HUES64 (cell line): ENCODE data around the gene C11orf21.
"Not testable (repeated sequence)": the region's sequence is repeated elsewhere in the genome, so short reads cannot be mapped to it uniquely, and the experiment has no call there.

Source experiments
- H3K27ac ChIP-seq: 2 replicates; pipeline ENCODE4 v1.7.0; 2013; ENCODE audit warnings: low read depth, low read length, inconsistent platforms
- H3K27me3 ChIP-seq: 2 replicates; pipeline ENCODE4 v1.6.1; 2013; ENCODE audit warnings: mild to moderate bottlenecking, low read length; ENCODE audit not compliant: insufficient read depth
- H3K36me3 ChIP-seq: 2 replicates; pipeline ENCODE4 v1.6.1; 2013; ENCODE audit warnings: mild to moderate bottlenecking, low read length; ENCODE audit not compliant: insufficient read depth
- H3K4me1 ChIP-seq: 2 replicates; pipeline ENCODE4 v1.6.1; 2013; ENCODE audit warnings: mild to moderate bottlenecking, low read length, moderate library complexity; ENCODE audit not compliant: insufficient read depth
- H3K4me3 ChIP-seq: 2 replicates; pipeline ENCODE4 v1.5.1; 2013; ENCODE audit warnings: mild to moderate bottlenecking, low read length, moderate library complexity
- H3K9ac ChIP-seq: 2 replicates; pipeline ENCODE4 v1.6.1; 2013; ENCODE audit warnings: mild to moderate bottlenecking, low read depth, low read length
- H3K9me3 ChIP-seq: 2 replicates; pipeline ENCODE4 v1.6.1; 2013; ENCODE audit warnings: low read depth, low read length; ENCODE audit not compliant: insufficient read depth
- WGBS: fragments of 150-250, 120-280 bp; methylation state at CpG from one replicate; pipeline ENCODE4 v1.1.7; 2013; ENCODE audit warnings: missing lambda C conversion rate; 5-methylcytosine and 5-hydroxymethylcytosine counted together

The C11orf21 gene

DNA sequence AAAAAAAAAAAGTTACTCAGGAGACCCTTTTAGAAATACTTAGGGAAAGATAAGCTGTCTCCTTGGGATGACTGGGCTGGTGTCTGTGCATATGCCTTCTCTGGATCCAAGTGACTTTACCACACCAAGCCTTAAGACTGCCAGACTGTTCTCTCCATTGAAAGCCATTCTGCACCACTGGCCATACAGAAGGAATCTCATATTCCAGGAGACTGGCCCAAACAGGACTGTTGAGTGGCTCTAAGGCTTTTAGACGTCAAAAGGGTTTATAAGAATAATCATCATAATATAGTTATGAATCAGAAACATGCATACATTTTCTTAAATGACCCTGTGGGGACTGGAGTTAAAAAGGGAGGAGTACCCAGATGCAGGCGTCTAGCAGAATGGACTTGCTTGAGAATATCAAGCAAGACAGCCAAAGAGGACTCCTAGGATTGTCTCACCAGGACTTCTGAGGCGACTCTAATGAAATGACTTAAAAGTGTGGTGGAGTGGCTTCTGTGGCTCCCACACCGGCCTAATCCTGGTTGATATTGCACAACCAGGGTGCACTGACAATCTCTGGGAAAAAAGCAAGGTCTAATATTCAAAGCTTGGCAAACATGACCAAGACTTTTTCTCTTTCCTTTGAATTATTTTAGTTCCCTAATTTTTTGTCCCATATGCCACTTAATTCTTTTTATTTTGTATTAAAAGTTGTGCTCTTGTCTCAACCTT lies 31.9 kb upstream of the C11orf21 start:
- H3K27ac ChIP-seq, H3K36me3 ChIP-seq, H3K4me1 ChIP-seq, H3K9ac ChIP-seq, H3K27me3 ChIP-seq, H3K9me3 ChIP-seq, H3K4me3 ChIP-seq: not testable (repeated sequence)
- WGBS, result 95% methylated on average over 2 of the region's 4 CpGs

DNA sequence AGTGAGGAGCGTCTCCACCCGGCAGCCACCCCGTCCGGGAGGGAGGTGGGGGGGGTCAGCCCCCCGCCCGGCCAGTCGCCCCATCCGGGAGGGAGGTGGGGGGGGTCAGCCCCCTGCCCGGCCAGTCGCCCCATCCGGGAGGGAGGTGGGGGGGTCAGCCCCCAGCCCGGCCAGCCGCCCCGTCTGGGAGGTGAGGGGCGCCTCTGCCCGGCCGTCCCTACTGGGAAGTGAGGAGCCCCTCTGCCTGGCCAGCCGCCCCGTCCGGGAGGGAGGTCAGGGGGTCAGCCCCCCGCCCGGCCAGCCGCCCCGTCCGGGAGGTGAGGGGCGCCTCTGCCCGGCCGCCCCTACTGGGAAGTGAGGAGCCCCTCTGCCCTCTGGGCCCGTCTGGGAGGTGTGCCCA lies 30.9 kb upstream of the C11orf21 start:
- H3K4me1 ChIP-seq, H3K27me3 ChIP-seq, H3K9ac ChIP-seq, H3K27ac ChIP-seq, H3K36me3 ChIP-seq, H3K4me3 ChIP-seq, H3K9me3 ChIP-seq: not testable (repeated sequence)
- 83% methylated on average over 2 of the region's 29 CpGs for WGBS

DNA sequence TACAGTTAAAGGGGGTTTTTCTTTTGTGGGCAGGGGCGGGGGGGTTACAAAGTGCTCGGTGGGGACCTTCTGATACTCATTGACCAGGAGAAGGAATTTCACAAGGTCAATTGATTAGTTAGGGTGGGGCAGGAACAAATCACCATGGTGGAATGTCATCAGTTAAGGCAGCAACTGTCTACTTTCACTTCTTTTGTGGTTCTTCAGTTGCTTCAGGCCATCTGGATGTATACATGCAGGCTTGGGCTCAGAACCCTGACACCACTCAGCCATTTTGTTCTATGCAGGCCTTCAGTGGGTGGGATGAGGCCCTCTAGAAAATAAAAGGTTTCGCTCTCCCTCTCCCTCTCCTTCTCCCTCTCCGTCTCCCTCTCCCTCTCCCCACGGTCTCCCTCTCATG lies 29.7 kb upstream of the C11orf21 start:
- Histone ChIP-seq H3K27ac (no peak overlapping the region), H3K4me3 (no peak overlapping the region), H3K9ac (no peak overlapping the region), H3K27me3 (no peaks in the 10 kb centered on the region), H3K9me3 (peaks cover 6% of the 10 kb centered on the region; the same call in 1 of the 2 replicates), H3K4me1 (no peaks in the 10 kb centered on the region), H3K36me3 (no peaks in the 10 kb centered on the region)
- WGBS, result 98% methylated on average over 5 of the region's 5 CpGs

DNA sequence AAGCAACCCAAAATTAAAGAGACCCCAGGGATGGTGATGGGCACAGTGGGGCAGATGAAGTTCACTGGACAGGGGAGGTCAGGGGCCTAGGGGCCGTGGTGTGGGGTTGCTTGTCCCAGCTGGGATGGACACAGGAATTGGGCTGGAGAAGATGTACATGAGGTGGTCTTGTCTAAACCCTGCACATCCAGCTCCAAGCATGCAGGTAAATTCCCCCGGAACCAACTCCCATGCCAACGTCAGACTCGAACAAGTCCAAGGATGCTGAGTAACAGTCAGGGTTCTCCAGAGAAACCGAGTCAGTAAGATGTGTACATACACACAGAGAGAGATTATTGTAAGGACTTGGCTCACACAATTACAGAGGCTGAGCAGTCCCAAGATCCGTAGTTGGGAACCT lies 29.0 kb upstream of the C11orf21 start:
- no peak overlapping the region for H3K27ac ChIP-seq
- 93% methylated on average over 6 of the region's 6 CpGs for WGBS
- H3K27me3 ChIP-seq, result no peaks in the 10 kb centered on the region
- H3K36me3 ChIP-seq, result no peaks in the 10 kb centered on the region
- H3K9me3 ChIP-seq, result peaks cover 6% of the 10 kb centered on the region; the same call in 1 of the 2 replicates
- no peaks in the 10 kb centered on the region for H3K4me1 ChIP-seq
- H3K4me3 ChIP-seq, result no peak overlapping the region
- H3K9ac ChIP-seq, result no peak overlapping the region

DNA sequence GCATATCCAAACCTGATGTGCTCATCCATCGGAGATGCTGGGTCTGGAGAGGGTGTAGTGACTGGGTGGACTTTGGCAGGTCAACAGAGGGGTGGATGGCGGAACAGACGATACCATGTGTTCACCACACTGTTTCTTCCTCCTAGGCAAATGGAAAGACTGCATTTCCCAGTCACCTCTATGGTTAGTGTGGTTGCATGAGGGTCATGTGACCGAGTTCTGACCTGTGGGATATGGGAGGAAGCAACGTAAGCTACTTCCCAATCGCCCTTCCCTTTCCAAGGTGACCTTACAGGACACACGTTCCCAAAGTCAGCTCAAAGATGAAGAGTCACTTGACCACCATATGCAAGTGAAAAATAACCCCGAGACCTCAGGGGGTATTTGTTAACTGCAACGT lies 27.8 kb upstream of the C11orf21 start:
- Histone ChIP-seq H3K4me3 (no peak overlapping the region), H3K9me3 (peaks cover 6% of the 10 kb centered on the region; the same call in 1 of the 2 replicates), H3K9ac (no peak overlapping the region), H3K27ac (no peak overlapping the region), H3K4me1 (no peaks in the 10 kb centered on the region), H3K27me3 (no peaks in the 10 kb centered on the region), H3K36me3 (no peaks in the 10 kb centered on the region)
- 95% methylated on average over 8 of the region's 9 CpGs for WGBS

DNA sequence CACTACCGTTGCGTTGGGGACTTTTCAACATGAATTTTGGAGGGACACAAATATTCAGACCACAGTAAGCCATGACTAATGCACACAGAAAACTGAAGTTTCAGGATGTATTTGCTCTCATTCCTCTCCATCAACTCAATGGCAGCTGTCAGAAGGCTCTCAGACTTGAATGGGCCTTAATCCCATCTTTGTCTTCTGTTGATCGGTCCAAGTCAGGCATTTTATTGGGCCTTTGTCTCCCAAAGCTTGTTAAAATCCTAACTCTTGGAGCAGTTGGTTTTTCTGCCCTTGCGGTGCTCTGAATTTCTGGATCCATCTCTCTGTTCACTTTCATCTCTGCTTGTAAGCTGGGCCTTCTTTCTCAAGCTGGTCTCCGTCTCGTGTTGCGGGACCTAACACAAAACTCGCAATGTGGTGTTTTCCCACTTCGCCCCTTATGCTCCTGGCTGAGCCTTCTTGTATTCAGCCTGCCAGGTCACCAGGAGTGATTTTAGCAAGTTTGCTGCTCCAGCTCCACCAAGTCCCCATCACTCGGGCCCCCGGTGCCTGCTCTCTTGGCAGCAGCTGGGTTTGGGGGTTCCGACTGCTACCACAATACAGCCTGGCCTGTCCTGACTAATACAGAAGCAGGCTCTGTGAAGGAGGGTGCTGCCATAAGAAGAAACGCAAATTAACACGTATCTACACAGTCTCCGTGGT lies 27.1 kb upstream of the C11orf21 start:
- Histone ChIP-seq H3K36me3 (no peaks in the 10 kb centered on the region), H3K27ac (no peak overlapping the region), H3K9me3 (peaks cover 6% of the 10 kb centered on the region; the same call in 1 of the 2 replicates), H3K27me3 (no peaks in the 10 kb centered on the region), H3K9ac (no peak overlapping the region), H3K4me3 (no peak overlapping the region), H3K4me1 (no peaks in the 10 kb centered on the region)
- 92% methylated on average over 15 of the region's 15 CpGs for WGBS

DNA sequence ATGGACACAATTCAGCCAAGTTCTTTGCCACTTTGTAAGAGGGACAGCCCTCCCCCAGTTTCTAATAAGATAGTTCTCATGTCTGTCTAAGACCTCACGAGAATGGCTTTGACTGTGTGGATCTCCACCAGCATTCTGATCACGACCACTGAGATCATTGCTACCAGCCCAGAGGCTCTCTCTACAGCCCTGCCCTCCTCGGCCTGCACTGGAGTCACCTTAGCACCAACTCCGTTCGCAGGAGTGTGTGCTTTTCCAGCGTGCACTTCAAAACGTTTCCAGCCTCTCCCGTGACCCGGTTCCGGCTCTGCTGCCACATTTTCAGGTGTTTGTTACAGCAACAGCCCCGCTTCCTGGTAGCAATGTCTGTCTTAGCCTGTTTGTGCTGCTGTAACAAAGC lies 26.3 kb upstream of the C11orf21 start:
- H3K4me1 ChIP-seq, result no peaks in the 10 kb centered on the region
- no peak overlapping the region for H3K4me3 ChIP-seq
- H3K9ac ChIP-seq, result no peak overlapping the region
- WGBS, result 94% methylated on average over 11 of the region's 11 CpGs
- H3K27me3 ChIP-seq, result no peaks in the 10 kb centered on the region
- H3K36me3 ChIP-seq, result no peaks in the 10 kb centered on the region
- peaks cover 6% of the 10 kb centered on the region; the same call in 1 of the 2 replicates for H3K9me3 ChIP-seq
- H3K27ac ChIP-seq, result no peak overlapping the region

DNA sequence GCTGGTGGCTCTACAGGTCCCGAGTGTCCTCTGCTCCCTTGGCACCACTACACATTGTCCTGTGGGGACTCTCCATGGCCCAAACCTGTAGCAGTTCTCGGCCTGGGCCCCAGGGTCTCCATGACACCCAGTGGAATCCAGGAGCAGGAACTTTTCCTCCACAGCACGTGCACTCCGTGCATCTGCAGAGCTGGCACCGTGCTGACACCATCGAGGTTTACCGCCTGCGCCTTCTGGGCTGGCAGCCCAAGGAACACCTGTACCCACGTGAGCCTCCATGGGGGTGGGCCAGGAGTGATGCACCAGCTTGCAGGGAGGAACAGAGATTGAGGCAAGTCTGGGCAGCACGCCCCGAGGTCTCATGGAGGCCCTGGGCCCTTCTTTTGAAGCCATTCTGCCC lies 25.3 kb upstream of the C11orf21 start:
- Histone ChIP-seq H3K27me3 (no peaks in the 10 kb centered on the region), H3K9me3 (peaks cover 6% of the 10 kb centered on the region; the same call in 1 of the 2 replicates), H3K4me3 (no peak overlapping the region), H3K4me1 (no peaks in the 10 kb centered on the region), H3K27ac (no peak overlapping the region), H3K9ac (no peak overlapping the region), H3K36me3 (no peaks in the 10 kb centered on the region)
- 95% methylated on average over 11 of the region's 11 CpGs for WGBS

DNA sequence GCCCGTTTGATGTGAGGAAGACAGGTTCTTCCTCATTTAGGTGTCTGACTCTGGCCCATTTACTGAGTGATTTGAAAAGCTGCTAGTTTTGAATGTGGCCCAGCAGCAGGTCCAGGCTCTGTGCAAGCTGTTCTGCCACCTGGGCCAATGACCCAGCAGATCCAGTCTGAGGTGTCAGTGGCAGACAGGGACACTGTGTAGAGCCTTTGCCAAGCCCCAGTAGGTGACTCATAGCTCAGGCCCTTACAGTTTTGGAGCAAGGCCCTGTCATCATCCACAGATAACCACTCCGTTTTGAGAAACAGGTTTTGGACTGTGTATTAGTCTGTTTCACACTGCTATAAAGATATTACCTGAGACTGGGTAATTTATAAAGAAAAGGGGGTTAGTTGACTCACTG lies 24.0 kb upstream of the C11orf21 start:
- H3K27ac ChIP-seq, result no peak overlapping the region
- no peaks in the 10 kb centered on the region for H3K27me3 ChIP-seq
- no peak overlapping the region for H3K4me3 ChIP-seq
- H3K9me3 ChIP-seq, result peaks cover 4% of the 10 kb centered on the region; the same call in 1 of the 2 replicates
- H3K4me1 ChIP-seq, result no peaks in the 10 kb centered on the region
- H3K9ac ChIP-seq, result no peak overlapping the region
- WGBS, result 95% methylated on average over 2 of the region's 2 CpGs
- no peaks in the 10 kb centered on the region for H3K36me3 ChIP-seq

DNA sequence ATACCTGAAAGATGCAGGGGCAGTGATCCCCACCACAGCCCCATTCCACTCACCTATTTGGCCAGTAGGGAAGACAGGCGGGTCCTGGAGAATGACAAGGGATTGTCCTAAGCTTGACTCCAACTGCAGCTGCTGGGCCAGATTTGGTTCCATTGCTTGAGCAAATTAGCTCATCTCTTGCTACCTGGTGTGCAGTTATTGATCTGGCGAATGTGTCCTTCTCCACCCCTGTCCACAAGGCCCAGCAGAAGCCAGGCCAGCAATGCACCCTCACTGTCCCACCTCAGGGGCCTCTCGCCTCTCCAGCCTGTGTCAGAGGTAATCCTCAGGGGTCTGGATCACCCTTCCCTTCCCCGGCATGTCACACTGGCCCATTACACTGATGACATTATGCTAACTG lies 23.4 kb upstream of the C11orf21 start:
- H3K4me1 ChIP-seq, result no peaks in the 10 kb centered on the region
- no peak overlapping the region for H3K27ac ChIP-seq
- H3K4me3 ChIP-seq, result no peak overlapping the region
- no peaks in the 10 kb centered on the region for H3K27me3 ChIP-seq
- WGBS, result 81% methylated on average over 4 of the region's 4 CpGs
- no peaks in the 10 kb centered on the region for H3K36me3 ChIP-seq
- H3K9me3 ChIP-seq, result no peaks in the 10 kb centered on the region
- H3K9ac ChIP-seq, result no peak overlapping the region

DNA sequence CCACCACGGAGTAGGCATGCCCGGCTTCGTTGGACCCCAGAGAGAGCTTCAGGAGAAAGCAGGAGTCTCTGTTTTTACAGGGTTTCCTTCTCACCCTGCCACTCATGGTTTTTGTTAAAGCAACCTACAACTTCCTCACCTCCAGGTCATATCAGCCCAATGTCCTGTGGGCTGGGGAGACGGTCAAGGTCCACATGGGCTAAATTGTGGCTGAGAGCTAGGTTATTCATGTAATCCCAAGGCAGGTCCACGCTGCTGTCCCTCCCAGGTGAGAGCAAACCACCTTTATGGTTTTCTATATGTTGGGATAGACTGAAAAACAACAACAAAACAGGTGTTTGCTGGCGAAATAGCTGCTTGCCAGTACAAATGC lies 19.6 kb upstream of the C11orf21 start:
- Histone ChIP-seq H3K36me3 (no peaks in the 10 kb centered on the region), H3K27me3 (no peaks in the 10 kb centered on the region), H3K4me1 (no peaks in the 10 kb centered on the region), H3K9ac (no peak overlapping the region), H3K9me3 (no peaks in the 10 kb centered on the region), H3K27ac (no peak overlapping the region), H3K4me3 (no peak overlapping the region)
- 93% methylated on average over 6 of the region's 6 CpGs for WGBS
